ENCODE measurements around the gene ZFYVE9. TPM values are rescaled to one million over a fixed set of nuclear protein-coding genes. Genes with fewer than 3 reads are reported as not detected.
A peak's percentile ranks its signal among the peaks of the same experiment; 100 is the strongest.

The ZFYVE9 gene
- total and polyA plus RNA-seq, 2 of the 13 experiments (the other 11 are each of a cell fraction or from before 2014, with no cell fraction given), result 9.2 to 19.8 TPM

DNA sequence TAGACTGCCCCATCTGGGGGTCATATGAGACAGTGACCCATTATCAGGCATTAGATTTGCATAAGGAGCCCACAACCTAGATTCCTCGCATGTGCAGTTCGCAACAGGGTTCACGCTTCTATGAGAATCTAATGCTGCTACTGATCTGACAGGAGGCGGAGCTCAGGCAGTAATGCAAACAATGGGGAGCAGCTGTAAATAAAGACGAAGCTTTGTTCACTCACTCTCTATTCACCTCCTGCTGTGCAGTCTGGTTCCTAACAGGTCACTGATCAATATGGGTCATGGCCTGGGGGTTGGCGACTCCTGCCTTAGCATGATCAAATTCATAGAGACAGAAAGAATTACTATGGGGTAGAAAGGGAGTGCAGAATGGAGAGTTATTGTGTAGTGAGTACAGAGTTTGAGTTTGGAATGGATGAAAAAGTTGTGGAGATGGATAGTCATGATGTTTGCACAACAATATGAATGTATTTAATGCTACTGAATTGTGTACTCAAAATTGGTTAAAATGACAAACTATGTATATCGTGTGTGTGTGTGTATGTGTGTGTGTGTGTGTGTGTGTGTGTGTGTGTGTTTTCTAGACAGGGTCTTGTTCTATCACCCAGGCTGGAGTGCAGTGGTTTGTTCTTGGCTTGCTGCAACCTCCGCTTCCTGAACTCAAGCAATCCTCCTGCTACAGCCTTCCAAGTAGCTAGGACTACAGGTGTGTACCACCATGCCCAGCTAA lies 43.6 kb upstream of the ZFYVE9 start (continued):
- TF ChIP-seq, protein P1, sequence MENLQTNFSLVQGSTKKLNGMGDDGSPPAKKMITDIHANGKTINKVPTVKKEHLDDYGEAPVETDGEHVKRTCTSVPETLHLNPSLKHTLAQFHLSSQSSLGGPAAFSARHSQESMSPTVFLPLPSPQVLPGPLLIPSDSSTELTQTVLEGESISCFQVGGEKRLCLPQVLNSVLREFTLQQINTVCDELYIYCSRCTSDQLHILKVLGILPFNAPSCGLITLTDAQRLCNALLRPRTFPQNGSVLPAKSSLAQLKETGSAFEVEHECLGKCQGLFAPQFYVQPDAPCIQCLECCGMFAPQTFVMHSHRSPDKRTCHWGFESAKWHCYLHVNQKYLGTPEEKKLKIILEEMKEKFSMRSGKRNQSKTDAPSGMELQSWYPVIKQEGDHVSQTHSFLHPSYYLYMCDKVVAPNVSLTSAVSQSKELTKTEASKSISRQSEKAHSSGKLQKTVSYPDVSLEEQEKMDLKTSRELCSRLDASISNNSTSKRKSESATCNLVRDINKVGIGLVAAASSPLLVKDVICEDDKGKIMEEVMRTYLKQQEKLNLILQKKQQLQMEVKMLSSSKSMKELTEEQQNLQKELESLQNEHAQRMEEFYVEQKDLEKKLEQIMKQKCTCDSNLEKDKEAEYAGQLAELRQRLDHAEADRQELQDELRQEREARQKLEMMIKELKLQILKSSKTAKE (CRISPR knock-in tag; IDR thresholded peaks at IDR 0.05; ENCODE audit: borderline replicate concordance), result peak; percentile 59; the same call in 1 of the 2 replicates
- TF ChIP-seq, protein P2, sequence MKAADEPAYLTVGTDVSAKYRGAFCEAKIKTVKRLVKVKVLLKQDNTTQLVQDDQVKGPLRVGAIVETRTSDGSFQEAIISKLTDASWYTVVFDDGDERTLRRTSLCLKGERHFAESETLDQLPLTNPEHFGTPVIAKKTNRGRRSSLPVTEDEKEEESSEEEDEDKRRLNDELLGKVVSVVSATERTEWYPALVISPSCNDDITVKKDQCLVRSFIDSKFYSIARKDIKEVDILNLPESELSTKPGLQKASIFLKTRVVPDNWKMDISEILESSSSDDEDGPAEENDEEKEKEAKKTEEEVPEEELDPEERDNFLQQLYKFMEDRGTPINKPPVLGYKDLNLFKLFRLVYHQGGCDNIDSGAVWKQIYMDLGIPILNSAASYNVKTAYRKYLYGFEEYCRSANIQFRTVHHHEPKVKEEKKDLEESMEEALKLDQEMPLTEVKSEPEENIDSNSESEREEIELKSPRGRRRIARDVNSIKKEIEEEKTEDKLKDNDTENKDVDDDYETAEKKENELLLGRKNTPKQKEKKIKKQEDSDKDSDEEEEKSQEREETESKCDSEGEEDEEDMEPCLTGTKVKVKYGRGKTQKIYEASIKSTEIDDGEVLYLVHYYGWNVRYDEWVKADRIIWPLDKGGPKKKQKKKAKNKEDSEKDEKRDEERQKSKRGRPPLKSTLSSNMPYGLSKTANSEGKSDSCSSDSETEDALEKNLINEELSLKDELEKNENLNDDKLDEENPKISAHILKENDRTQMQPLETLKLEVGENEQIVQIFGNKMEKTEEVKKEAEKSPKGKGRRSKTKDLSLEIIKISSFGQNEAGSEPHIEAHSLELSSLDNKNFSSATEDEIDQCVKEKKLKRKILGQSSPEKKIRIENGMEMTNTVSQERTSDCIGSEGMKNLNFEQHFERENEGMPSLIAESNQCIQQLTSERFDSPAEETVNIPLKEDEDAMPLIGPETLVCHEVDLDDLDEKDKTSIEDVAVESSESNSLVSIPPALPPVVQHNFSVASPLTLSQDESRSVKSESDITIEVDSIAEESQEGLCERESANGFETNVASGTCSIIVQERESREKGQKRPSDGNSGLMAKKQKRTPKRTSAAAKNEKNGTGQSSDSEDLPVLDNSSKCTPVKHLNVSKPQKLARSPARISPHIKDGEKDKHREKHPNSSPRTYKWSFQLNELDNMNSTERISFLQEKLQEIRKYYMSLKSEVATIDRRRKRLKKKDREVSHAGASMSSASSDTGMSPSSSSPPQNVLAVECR (CRISPR knock-in tag; IDR thresholded peaks at IDR 0.05; ENCODE audit: borderline replicate concordance), result peak; percentile 30; the same call in 1 of the 2 replicates
- no peak for TF ChIP-seq RFX3 (CRISPR knock-in tag; IDR thresholded peaks at IDR 0.05)
- TF ChIP-seq ZNF607 (CRISPR knock-in tag; IDR thresholded peaks at IDR 0.05; ENCODE audit: borderline replicate concordance), result no peak
- no peak for TF ChIP-seq ZNF501 (CRISPR knock-in tag; IDR thresholded peaks at IDR 0.05)
- TF ChIP-seq ZNF850 (CRISPR knock-in tag; conservative IDR thresholded peaks at IDR 0.05), result no peak
- TF ChIP-seq ZNF589 (CRISPR knock-in tag; conservative IDR thresholded peaks at IDR 0.05), result no peak
- TF ChIP-seq ARNT (IDR thresholded peaks at IDR 0.05), result no peak
- TF ChIP-seq ZBTB7B (CRISPR knock-in tag; IDR thresholded peaks at IDR 0.05), result 0 out of 2 replicates have a peak, but pooled peaks have one; percentile 64
- TF ChIP-seq, protein P3, sequence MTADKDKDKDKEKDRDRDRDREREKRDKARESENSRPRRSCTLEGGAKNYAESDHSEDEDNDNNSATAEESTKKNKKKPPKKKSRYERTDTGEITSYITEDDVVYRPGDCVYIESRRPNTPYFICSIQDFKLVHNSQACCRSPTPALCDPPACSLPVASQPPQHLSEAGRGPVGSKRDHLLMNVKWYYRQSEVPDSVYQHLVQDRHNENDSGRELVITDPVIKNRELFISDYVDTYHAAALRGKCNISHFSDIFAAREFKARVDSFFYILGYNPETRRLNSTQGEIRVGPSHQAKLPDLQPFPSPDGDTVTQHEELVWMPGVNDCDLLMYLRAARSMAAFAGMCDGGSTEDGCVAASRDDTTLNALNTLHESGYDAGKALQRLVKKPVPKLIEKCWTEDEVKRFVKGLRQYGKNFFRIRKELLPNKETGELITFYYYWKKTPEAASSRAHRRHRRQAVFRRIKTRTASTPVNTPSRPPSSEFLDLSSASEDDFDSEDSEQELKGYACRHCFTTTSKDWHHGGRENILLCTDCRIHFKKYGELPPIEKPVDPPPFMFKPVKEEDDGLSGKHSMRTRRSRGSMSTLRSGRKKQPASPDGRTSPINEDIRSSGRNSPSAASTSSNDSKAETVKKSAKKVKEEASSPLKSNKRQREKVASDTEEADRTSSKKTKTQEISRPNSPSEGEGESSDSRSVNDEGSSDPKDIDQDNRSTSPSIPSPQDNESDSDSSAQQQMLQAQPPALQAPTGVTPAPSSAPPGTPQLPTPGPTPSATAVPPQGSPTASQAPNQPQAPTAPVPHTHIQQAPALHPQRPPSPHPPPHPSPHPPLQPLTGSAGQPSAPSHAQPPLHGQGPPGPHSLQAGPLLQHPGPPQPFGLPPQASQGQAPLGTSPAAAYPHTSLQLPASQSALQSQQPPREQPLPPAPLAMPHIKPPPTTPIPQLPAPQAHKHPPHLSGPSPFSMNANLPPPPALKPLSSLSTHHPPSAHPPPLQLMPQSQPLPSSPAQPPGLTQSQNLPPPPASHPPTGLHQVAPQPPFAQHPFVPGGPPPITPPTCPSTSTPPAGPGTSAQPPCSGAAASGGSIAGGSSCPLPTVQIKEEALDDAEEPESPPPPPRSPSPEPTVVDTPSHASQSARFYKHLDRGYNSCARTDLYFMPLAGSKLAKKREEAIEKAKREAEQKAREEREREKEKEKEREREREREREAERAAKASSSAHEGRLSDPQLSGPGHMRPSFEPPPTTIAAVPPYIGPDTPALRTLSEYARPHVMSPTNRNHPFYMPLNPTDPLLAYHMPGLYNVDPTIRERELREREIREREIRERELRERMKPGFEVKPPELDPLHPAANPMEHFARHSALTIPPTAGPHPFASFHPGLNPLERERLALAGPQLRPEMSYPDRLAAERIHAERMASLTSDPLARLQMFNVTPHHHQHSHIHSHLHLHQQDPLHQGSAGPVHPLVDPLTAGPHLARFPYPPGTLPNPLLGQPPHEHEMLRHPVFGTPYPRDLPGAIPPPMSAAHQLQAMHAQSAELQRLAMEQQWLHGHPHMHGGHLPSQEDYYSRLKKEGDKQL (CRISPR knock-in tag; IDR thresholded peaks at IDR 0.05; ENCODE audit: low read depth), result peak; percentile 80
- TF ChIP-seq ZNF546 (CRISPR knock-in tag; conservative IDR thresholded peaks at IDR 0.05), result no peak
- peak; percentile 78; the same call in 1 of the 2 replicates for TF ChIP-seq TBX3 (IDR thresholded peaks at IDR 0.05; ENCODE audit: borderline replicate concordance)
- TF ChIP-seq, protein P4, sequence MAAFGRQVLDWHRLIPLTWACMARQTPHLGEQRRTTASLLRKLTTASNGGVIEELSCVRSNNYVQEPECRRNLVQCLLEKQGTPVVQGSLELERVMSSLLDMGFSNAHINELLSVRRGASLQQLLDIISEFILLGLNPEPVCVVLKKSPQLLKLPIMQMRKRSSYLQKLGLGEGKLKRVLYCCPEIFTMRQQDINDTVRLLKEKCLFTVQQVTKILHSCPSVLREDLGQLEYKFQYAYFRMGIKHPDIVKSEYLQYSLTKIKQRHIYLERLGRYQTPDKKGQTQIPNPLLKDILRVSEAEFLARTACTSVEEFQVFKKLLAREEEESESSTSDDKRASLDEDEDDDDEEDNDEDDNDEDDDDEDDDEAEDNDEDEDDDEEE (CRISPR knock-in tag; IDR thresholded peaks at IDR 0.05), result no peak

Data from HepG2 (cell line).